Embryonic facial prominence (tissue), 1 donor: ENCODE data around the gene DCUN1D4.
"Not testable (repeated sequence)": the region's sequence is repeated elsewhere in the genome, so short reads cannot be mapped to it uniquely, and the experiment has no call there.

Experiments used
- DNase-seq: peaks from one replicate; pipeline ENCODE4 v3.0.0-alpha.2; 2016; ENCODE audit errors: extremely low spot score

The DCUN1D4 gene

DNA sequence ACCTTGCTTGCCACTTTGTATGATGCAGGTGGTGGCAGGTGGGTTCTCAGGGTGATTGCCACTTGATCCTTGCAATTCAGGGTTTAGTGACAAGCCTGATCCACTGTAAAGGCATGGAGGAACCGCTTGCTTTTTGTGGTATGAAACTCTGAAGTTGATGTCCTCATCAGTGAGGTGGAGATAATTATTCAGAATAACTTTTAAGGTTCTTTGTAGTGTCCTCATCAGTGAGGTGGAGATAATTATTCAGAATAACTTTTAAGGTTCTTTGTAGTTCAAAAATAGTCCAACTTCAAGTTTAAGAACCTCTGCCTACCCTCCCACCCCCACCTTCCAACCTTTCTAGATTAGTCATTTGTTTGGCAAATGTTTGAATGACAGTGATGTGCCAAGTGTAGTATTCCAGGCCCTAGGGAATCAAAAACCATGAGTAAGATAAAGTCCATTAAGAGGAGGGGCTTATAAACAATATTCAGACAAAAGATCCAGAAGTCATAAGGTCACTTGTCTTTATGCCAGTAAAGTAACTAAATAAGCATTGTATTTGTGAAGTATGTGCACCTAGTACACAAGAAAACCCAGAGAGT, 51.2 kb downstream of the DCUN1D4 start:
- no peak for DNase-seq

DNA sequence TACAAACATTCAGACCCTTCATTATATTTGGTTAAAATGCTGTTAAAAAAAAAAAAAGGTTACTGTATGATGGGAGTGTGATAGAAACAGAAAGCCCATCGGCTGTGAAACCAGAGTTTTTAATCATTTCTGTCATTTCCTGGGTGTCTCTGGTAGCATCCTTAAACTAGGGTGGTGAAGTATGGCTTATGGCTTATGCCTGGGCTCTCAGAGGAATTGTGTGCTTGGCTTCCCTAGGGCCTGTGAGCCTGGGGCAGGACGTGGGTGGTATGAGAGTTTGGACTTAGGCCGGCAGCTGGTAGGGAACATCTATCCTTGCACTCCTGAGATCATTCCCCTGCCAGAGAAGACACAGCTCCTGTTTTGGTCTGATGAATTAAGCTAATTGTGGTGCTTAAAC, 52.2 kb downstream of the DCUN1D4 start:
- no peak for DNase-seq

DNA sequence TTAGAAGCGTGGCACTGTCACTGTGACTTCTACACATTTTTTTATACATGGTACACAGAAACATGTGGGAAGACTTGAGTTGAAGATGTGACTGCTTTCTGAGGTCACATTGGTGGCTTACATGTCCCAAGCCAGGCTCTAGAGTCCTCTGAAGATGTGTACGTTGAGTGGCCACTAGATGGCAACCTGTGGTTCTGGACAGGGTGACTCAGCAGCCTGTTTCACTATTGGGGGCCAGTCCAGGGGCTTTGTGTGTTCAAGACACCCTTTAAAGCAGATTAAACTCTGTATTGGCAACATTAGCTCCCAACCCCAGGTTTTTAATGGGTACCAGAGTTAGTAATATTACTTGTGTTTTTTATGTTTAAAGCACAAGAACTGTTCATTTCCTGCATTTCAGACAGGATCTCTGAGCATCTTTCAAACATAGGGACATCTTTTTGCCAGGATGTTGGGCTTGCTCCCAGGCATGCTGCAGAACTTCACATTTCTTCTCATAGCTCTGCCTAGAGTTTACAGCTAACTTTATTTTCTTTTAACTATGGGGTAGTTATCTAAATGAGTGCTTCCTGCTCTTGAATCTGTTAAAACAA, 53.0 kb downstream of the DCUN1D4 start:
- DNase-seq, result no peak

DNA sequence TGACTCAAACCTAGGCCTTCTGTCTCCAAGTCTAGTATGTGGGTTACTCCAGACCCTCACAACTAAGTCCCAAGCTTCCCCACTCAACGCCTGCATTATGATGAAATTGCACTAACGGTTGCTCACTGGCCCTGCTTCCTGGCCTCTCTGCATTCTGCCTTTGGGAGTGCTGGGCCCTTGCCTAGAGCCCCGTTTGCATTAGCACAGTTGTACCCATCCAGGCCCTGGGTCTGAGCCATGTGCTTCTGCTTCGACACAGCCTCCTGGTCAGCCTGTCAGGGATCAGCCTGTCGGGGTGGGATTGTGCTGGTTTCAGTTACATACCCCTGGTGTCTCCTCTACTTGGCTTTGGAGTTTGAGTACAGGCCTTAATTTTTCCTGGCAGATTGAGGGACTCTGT, 58.4 kb downstream of the DCUN1D4 start:
- DNase-seq, result no peak

DNA sequence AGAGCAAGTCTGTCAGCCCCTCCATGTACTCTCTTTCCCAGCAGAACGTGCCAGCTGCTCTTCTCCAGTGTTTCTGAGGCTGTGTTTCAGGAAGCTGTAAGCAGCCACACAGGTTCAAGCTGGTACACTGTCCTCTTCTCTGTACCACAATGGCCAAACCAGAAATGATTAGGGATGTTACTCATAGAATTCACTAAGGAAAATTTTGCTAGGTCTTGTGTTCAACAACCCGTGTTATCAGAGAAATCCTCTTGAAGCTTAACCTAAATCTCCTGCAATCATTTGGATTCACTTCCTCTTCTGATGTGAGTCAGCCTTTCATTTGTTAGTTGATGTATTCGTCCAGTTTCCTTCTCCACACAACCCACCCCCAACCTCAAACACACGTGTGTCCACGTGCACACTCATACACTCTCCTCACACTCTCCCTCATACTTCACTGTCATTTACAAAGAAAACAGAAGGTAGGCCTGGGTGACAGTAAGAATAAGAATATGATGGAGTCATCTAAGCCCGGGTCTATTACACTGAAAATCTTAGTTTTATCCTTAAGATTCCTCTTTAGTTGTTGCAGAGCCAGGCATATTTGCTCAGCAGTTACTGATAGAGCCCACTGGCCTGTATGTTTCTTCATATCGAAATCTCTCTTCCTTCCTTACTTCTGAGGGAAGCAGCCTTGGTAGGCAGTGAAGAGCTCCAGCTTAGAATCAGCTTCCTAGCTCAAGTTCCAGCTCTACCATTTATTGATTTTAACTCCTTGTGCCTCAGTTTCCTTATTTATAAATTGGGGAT, 63.4 kb downstream of the DCUN1D4 start:
- DNase-seq, result no peak

DNA sequence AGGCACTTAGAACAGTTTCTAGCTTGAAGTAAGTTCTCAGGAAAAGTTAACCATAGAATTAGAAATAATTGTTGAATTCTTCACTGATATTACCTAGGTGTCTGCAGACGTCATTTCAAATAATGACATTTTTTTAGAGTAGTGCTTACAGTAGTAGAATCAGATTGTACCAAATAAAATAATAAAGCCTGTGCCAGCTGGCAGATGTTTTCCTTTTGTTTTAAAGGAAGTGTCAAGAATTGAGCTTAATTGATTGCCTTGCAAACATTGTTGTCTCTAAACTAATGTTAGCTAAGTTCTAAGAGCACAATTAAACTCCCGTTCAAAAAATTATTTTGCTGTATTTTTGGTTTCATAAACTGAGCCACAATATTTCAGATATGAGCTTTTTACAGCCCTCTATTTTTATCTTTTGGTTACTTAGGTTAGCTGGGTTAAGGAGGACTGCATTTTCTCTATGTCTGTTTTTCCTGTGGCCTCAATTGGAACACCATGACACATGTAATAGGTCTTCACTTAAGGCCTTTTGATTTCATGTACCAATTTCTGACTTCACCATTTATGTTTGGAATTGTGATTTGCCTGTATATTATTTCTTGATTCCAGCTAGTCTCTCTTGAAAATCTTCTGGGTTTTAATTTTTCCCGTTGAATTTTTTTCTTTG, 64.2 kb downstream of the DCUN1D4 start:
- no peak for DNase-seq

DNA sequence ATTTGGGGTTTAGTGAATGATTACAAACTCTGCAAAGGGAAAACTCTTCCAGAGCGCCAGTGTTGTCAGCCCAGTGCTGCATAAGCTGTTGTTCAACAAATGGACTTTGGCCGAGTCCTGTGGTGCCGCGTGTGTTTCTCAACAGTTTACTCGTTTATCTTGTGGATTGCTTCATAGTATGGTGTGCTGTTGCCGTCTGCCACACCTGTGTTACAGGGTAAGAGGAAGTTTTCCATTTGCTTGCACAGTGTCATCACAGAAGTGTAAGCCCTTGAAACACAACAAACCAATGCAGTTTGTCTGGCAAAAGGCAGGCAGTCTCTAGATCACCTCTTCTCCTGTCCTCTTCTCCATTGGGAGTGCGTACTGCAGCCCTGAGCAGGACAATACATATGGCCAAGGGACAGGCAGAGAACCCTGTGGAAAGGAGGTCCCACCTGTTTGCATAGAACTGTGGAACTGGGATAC, 66.3 kb downstream of the DCUN1D4 start:
- DNase-seq, result no peak

DNA sequence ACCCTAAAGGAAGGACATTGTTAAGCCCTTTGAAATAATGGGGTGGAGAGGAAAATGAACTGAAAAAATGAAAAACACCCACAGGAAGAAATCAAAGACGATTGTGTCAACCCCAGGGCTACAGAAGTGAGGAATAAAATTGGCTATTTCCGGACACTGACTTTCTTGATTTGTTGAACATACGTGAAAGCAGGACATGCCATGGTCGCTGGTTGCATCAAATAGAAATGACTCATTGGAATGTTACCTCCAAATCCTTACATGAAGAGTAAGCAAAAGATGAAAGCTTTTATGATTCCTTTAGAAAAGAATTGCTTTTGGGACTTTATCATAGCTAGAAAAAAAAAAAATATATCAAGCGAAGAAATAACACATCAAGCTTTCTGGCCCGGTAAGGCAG, 75.3 kb downstream of the DCUN1D4 start:
- DNase-seq, result no peak

DNA sequence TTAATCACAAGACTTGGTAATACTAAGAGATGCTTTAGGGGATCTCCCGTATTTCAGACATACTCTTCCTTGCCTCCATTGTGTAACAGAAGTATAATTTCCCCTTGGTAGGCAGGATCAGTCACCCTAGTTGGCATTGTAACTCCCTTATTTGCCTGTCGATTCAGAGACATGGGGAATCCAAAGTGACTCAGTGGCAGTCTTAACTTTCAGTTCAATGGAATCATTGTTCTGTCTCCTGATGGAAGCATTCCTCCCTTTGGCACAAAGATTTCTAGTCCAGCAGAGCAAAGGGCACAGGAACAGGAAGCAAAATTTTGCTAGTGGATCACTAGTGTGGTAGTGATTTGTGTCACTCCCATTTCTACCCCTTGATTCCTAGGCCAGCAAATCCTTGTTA, 80.4 kb downstream of the DCUN1D4 start:
- no peak for DNase-seq

DNA sequence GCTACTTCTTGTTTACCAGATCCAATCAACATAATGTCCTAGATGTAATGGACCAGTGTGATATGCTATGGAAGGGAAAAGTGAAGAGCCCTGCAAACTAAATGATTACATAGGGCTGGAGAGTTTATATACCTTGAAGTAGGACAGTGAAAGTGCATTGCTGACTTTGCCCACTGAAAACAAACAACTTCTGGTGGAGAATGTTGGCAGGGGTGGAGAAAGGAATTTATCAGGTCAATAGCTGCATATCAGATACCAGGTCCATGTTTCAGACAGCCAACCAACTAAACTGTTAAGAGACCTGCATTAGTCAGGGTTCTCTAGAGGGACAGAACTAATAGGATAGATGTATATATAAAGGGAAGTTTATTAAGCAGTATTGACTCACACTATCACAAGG, 82.4 kb downstream of the DCUN1D4 start:
- DNase-seq, result no peak

DNA sequence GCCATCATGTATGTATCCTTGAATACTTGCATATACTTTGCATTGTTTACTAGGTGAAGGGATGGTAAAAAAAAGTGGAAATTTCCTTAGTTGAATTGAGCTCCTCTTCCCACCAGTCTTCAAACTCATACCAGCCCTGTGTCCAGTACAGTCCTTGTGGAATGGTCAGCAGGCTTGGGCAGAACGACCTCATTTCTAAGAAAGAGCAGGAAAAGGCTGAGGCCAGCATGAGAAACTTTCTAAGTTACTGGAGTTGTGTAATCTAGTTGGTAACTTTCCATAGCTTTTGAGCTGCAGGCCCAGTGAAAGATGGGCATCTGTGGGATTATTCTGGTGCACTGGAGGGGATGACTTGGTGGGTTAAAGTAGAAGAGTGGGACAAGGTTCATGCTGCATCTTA, 87.6 kb downstream of the DCUN1D4 start:
- no peak for DNase-seq

DNA sequence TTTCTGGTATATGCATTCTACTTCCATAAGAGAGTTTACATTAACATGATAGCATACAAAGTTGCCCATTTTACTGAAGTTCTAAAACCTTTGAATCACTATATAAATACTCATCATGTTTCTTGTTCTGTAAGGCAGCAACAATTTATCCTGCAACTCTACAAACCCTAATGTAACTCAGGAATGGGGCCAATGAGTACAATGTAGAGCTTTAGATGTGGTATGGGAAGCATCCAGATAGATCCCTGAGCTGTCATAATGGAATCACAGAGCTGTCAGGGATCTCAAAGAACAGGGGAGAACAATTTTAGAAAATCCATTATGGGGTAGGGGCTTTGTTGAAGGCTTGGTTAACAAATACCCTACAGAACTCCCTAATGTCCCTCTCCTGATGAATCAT, 88.5 kb downstream of the DCUN1D4 start:
- no peak for DNase-seq

DNA sequence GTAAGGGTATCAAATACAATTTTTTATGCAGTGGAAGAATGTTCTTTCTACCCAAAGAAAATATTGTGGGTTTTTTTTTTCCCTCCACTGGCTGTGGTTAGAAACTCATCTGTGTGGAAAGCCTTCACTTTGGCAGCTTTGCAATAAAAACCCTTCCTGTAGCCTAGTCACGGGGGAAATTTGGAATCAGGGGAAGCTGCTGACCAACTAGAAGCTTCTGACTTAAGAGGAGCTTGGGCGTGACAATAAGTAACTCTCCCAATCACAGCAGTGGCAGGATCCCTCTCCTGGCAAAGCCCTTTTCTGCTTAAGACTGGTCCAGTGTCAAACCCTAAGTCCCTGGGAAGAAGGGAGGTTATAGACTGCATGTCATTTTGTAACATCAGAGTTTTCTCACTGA, 89.3 kb downstream of the DCUN1D4 start:
- no peak for DNase-seq

DNA sequence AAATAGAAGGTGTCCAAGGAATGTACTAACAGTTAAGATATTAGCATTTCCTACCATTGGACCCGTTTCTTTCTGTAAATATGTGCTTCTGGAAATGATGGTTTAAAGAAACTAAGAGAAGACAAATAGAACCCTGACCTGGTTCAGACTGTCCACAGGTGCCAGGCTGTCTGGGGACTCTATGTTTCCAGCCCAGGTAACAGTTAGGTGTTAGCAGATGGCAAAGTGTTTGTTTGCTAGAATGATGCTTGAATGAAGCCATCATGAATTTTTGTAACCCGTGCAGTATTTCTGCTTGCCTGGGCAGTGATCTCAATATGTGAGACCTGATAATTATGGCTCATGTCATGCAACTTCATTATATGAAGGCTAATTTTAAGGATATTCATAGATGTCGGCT, 89.7 kb downstream of the DCUN1D4 start:
- DNase-seq, result no peak

DNA sequence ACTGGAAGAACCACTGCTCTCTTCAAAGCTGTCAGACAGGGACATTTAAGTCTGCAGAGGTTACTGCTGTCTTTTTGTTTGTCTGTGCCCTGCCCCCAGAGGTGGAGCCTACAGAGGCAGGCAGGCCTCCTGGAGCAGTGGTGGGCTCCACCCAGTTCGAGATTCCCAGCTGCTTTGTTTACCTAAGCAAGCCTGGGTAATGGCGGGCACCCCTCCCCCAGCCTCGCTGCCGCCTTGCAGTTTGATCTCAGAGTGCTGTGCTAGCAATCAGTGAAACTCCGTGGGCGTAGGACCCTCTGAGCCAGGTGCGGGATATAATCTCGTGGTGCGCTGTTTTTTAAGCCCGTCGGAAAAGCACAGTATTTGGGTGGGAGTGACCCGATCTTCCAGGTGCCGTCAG, 97.5 kb downstream of the DCUN1D4 start:
- DNase-seq, result not testable (repeated sequence)

DNA sequence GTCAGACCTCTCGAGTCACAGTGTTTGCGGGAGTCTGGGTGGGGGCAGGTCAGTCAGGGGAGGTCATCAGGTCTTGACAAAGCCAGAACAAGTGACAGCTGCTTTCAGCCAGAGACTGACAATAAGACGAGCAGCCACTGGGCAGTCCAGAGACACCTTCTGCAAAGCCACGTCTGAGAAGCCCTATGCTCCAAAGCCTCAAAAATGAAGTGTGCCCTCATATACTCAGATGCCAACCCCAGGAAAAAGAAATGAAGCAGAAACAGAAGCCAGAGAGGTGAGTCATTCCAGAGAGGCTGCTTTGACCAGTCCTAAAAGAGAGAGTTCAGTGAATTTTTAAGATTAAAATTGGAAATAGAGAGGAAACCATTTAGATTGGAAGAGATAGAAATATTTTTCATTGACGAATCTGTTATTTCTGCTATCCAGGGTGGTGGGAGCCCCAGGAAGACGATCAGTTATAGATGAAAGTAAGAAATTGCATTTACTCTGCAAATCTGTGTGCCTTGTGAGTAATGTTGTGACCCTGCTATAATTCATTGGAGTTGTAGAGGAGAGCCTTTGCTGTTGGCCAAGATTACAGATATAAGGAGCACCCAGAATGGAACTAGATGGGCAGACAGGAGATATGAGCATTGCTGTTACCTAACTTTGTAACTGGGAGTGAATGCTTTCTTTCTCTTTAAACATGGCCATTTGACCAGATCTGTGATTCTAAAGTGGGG, 99.3 kb downstream of the DCUN1D4 start:
- DNase-seq, result no peak

DNA sequence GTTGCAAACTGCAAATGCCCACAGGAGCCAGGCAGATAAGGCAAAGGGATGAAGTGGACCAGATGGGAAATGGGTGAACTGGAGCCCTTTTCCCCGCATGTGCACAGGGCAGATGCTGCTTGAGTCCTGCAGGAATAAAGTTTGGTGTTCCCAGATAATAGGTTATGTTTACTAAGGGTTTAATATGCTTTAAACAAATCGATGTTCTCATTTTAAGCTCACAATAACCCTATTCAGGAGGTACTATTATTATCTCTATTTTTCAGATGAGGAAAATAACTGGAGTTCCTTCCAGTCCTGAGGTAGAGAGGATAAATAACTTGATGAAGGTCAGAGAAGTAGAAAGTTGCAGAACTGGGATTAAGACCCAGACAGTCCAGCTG, 99.9 kb downstream of the DCUN1D4 start:
- no peak for DNase-seq

DNA sequence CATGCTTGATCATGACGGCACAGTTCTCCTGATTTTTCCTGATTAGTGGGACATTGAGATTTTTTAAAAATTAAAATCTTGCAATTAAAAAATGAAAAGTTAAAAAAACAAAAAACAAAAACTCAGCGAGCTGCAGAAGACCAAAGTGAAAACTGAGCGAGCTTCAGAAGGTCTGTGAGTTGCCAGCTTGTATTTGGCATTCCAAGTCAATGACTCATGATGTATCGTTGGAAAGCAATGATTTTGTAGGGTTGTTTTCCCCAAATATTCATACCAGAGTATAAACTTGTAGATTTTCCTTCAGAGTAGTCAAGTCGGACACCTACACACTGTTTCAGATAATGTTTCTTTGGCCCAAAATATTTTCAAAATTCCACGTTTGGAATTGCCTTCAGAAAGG, 100.3 kb downstream of the DCUN1D4 start:
- DNase-seq, result no peak

DNA sequence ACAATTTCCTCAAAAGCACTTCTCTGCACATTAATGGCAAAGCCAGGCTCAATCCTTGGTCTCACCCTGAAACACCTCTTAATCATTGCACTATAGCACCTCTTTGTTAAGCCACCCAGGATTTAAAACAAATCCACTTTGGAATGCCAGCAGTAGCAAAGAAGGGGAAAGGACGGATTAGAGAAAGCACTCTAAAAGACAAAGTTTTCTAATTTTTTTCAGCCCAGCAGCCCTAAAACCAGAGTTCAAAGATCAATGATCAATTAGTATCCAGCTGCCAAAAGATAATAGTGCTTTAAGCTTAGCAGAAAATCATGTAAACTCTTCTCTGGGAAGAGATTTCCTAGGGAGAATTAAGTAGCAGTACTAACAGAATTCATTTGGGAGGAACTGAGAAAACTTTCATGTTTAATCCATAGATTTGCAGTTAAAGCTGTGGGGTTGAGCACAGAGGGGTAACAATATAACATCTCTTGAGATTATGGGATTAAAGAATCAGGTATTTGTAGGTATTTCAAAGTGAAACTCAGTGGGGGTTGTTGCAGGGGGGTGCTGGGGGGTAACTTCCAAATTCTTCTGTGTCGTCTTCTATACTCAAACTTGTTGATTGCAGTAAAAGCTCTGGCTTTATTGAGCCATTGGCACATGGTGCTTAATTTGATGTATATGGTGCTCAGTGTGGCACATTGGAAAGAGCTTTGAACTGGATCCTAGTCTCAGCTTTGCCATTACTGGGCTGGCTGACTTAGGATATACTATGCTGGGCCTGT, 115.4 kb downstream of the DCUN1D4 start:
- no peak for DNase-seq

DNA sequence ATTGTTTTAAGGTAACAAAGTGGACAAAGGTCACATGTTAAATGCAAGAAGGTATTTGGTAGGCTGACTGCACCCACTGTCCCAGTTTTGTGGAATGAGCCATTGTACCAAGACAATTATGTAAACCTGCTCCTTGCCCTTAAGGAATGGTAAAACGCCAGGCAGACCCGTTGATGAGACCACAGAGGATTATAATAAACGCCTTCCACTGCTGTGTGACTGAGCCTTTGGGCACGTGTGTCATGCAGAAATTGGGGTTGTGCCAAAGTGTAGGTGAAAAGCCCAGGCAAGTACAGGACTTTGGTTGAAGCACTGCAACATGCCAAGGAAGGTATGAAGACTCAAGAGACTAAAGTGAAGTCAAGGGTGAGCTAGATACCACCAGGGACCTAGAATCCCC, 117.5 kb downstream of the DCUN1D4 start:
- no peak for DNase-seq

DNA sequence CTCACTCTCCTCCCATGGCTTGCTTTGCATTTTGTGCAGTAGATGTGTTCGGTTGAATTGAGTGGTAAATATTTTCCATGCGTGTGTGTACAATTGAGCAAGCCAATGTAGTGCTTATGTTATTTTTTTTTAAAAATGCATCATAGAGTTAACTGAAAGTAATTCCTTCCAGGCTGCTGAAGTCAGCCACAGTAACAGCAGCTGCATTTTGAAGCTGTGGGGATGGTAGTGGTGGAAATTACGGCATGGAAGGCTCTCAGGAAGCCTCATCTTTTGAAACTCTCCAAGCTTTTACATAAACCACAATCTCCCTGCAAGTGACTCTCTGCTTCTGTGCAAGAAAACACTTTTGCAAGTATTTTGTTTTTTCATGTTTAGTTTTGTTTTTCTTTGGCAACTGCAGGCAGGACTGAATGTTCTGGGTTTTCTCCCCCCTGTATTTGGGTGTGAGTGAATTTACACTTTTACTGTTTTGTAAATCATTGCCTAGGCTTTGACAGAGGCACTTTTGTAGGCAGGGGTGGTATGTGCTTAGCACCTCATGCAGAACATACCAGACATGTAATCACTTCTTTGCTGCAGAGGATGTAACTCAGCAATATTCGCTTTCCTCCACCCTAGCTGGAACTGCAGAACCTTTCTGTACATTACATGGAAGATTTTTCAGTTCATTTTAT, 121.0 kb downstream of the DCUN1D4 start:
- DNase-seq, result peak; percentile 19
